ACHN (cell line): ENCODE data around the gene TMEM209.
"Not testable (repeated sequence)": the region's sequence is repeated elsewhere in the genome, so short reads cannot be mapped to it uniquely, and the experiment has no call there.

Source experiments
- DNase-seq: peaks from one replicate; pipeline ENCODE4 v3.0.0-alpha.2; 2015
- in situ Hi-C: cut with HindIII; loops from 2 replicates; pipeline ENCODE4 v1.10.0; 2017; ENCODE audit warnings: low sequenced_read_pairs, low pct_ligation_motif_present, low pct_unique_long_range_greater_than_20kb

Gene TMEM209

DNA sequence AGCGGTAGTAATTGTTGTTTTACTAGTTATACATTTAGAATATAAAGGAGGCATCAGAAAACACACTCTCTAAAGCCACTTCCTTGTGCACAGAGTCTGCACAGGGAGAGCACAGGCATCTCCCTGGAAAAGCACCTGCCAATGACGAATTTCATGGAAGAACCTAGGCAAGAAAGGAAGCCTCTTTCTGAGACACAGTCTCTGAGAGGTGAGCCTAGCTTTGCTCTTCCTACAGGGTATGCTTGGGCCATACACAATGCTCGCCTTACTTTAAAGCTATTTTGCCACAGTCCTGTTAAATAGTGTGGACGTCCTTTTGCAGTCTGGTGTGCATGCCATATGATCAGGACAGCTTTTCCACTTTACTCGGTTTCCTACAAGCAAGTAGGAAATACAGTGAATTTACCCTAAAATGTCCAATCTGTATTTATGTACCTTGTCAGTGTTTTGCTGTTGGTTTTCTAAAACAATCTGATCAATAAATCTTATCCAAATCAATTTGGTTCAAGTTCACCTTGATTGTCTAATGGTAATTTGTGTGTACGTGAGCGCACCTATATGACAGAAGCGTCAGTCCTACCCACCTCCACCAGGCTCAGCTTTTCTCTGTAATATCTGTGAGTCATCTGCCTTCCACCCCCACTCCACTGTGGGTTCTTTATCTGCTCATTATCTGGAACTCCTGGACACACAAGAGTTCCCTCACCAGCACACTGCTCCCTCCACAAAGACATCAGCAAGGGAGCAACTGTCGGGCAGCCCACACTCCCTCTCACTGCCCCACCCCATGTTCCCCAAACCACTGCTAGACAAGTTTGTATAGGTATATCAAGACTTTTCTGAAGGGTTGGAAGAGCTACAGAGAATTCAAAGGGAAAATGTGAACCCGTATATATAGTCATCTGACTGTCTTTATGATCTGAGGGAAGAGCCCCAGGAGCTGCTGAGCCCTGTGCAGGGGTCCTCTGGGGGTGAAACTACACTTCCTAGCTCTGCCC, 69.7 kb downstream of the TMEM209 start:
- in situ Hi-C loops: no loop called here

DNA sequence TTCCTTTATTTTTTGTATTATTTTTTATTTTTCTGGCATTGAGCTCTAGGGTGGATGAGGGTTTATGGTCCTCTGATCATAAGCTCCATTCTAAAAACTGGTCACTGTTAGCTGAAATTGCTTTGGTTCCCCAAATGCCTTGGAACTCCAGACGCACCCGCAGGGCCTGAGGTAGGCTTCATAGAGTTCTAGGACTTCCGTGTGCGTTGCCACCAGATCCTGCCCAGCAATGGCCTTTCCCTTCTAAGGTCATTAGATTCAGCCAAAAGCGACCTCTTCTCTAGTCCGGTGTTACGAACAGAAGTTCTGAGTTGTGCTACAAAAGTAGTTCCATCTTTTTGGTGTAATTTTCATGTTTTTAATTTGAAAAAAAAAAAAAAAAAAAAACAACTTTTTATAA, 70.5 kb downstream of the TMEM209 start:
- in situ Hi-C loops: no loop called here
- DNase-seq: no peak

More for the DNA sequence above, 69.7 kb downstream of the TMEM209 start:
- no peak for DNase-seq

DNA sequence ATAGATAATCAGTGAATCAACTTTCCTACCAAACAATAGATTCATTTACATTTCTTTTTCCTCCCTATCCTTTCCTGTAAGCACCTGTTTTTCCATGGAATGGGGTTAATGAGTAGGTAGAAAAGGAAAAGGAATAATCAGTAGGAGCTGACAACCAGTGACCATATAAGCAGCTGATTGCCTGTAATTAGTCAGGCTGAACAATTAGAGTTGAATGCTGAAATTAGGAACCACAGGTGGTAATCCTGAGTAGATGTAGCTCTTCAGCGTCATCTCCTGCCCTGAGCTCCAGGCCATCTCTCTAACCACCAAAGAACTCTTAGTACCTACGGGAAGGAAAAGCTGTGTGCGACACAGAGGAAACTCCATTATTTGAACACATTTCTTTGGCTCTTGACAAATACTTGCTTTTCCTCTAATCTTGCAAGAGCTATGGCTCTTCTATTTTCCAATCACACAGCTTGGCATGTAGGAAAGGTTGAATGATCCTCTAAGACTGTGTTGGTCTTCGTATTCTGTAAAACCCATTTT, 71.0 kb downstream of the TMEM209 start:
- in situ Hi-C loops: no loop called here
- no peak for DNase-seq

DNA sequence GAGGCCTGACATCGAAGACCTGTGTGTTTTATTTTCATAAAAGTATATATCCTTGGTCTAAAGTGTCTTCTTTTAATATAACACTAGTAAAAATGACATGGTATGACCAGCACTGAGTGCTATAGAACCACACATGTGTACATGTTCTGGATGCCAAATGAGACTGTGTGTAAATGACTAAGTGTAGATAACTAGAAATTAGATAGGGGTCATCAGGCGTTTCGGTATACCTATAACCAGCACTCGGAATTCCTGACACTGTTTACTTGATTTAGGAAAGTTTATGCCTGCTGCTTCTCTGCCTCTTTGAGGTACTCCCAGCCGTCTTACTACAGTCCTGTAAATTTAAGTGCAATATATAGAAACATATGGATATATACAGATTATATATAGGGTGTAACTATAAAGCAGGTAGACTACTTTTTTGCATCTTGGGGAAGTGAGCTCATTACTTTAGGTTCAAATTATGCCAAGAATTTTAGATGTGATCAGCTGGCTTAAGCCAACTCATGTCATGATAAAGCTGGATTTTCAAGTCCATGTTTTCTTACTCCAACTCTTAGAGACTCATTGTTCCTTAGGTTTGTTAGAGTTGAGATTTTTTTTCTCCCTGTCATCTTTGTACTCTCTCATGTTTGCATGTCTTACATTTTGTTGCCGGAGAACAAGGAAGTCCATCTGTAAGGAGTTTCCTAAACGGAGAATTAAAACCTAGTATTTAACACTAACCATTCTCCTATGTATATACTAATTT, 72.0 kb downstream of the TMEM209 start:
- in situ Hi-C loops: no loop called here
- no peak for DNase-seq

DNA sequence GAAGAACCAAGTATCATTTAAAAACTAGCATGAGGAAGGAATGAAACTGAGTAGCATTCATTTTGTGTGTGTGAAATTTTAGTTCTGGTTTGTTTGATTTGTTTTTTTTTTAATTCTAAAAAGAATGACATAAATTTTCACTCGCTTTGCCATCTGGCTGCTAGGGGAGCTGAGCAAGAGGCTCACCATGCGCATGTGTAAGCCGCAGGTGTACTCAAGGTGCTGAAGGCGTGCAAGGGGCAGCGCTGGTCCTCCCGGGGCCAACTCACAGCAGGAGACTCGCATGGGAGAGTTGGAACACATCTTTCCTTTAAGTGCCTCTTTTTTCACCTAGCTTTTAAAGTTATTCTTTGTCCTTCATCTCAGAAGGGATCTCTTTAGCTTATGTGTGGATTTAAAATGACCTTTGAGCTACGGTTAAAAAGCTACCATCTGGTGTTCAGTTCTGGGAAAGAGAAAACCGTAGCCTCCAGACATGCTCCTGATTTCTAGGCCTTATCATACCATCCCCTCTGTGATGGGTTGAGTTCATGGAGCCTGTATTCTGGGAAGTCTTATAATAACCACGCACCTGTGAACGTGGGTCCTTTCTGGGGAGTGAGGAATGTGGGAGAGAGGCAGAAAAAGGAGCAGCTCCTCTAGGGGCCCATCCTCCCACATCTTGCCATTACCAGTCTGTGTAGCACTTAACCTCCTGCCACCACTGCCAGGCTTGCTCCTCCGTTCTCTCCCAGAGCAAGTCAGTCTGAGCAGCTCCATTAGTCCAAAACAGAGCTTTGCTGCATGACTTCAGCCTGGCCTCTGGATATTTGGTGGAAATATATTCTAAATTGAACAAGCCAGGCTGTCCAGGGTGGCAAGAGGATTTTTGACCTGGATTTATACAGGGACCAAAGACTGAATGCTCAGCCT, 73.0 kb downstream of the TMEM209 start:
- in situ Hi-C loops: no loop called here
- no peak for DNase-seq

DNA sequence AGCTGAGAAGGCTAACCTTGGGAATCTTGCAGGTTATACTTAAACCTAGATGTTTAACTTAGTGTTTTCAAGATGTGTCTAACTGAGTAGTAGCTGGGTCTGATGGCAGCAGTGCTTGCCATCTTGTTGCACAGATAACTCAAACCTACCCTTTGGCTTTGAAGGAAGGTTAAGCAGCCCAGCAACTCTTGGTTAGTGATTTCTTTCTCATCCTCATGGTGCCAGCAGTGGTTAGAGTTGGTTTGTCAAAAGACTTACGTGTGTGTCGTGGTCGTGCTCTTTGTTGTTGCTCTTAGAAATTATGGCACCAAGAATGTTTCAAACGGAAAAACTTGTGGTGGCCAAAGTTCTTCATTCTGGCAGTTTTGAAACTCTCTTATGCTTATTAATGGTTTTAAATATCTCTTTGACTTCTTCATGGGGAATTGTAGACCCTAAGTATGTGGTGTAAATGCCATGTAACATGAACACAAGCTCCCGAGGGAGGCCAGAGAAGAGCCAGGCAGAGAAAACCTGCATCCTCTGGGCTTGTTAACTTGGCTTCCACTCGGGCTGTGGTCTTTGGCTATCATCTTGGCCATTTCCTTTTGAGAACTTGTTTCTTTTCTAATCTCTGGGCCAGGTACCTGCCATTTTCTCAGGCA, 73.9 kb downstream of the TMEM209 start:
- in situ Hi-C loops: no loop called here
- DNase-seq: no peak

DNA sequence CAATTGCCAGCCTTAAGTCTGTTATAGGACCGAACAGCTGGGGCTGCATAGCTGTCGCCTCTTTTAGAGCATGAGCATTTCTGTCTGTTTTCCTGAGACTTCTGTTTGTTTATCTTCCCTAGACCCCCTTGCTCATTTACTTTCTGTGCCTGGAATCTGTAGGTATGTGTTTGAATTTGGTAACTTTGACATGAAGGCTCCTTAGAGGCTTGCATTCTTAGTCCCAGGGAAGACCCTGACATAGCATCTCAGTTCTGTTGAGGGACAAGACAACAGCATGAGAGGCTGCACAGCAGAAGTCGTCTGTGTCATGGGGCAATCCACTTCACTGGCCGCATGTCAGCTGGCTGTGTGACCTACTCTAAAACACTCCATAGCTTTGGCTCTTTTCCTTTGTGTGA, 76.2 kb downstream of the TMEM209 start:
- no peak for DNase-seq
- in situ Hi-C loops: no loop called here

DNA sequence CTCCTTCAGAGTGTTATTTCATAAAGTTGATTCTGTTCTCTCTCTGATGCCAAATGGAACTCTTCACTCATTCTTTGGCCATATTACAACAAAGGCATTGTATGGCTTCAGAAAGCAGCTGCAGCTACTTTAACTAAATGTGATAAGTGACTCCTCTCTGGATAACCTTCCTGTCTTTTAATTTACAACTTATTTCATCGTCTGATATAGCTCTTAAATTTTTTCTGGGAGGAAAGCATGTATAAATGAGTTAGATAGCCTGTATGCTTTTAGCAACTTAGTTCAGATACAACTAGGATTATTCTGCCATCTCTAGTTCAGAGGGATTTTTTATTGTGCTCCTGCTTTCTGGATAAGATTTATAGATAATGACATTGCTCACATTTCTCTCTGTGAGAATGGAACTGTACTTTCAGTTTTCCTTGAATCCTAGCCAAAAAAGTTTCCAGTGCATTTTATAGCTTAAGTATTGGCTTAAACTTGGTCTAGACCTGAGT, 77.3 kb downstream of the TMEM209 start:
- in situ Hi-C loops: no loop called here
- DNase-seq: no peak

DNA sequence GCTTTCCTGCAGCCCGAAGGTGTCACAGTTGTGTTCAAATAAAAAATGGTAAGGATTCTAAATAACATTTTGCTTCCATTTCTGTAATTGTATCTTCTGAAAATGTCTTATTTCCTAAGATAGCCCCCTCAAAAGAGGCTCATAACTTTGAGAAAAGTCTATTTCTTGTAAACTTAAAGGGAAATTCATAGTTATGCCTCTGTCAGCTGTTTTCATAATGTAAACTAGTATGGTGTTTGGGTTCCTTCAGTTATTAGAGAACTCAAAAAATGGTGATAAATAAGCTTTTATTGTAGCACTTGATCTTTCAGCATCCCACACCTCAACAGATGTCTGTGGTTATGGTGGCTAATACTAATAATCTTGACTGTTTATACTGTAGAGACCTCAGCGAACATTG, 77.8 kb downstream of the TMEM209 start:
- in situ Hi-C loops: no loop called here
- no peak for DNase-seq

DNA sequence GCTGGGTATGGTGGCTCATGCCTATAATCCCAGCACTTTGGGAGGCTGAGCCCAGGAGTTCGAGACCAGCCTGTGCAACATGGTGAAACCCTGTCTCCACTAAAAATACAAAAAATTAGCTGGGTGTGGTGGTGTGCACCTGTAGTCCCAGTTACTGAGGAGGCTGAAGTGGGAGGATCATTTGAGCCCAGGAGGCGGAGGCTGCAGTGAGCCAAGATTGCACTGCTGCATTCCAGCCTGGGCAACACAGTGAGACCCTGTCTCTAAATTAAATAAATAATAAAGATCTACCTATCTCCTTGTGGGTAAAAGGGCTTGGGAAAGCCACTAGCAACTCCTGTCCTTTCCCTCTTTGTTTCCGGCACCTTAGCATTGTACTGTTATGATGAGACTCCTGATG, 78.4 kb downstream of the TMEM209 start:
- in situ Hi-C loops, DNase-seq: not testable (repeated sequence)

DNA sequence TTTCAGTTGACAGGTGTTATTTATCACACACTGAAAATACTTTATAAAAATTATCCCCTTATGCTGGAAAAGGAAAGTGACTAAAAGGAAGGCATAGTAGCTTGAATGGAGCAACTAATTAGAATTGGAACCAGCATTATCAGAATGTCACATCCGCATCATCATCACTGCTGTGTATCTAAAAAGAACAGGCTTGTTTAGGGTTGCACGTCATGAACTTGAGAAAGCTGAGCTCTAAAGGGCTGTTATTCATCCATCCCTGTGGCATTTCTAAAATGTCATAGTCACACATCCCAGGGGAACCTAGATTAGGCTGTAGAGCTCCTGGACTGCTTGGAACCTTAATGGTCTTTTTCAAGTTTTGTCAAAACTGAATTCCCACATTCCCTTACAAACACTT, 80.5 kb downstream of the TMEM209 start:
- no peak for DNase-seq
- in situ Hi-C loops: no loop called here

DNA sequence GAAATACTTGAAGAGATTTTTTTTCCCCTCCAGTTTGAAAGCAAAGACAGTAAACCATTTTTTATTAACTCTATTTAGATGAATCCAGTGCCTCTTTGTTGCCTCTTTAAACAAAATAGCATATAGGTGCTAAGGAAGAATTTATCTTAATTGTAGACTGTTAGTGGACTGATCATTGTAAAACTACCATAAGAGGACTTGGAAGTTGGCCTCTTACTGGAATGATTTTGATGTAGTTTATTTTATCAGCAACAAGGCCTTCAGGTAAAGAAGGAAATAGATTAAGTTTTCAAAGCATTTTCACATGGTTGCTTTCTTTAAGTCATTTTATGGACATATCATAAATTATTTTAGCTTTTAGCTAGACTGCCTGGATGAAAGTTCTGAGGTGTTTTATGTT, 81.7 kb downstream of the TMEM209 start:
- DNase-seq: no peak

DNA sequence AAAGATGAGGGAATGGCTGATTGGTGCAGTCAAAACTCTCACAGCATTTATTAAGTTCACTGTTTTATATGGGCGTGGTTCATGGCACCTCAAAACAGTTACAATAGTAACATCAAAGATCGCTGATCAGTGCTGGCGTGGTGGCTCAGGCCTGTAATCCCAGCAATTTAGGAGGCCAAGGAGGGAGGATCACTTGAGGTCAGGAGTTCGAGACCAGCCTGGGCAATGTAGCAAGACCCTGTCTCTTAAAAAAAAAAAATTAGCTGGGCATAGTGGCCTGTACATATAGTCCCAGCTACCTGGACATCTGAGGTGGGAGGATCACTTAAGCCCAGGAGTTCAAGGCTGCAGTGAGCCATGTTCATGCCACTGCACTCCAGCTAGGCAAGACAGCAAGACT, 86.4 kb downstream of the TMEM209 start:
- in situ Hi-C loops: no loop called here
- DNase-seq: no peak

More for the DNA sequence above, 81.7 kb downstream of the TMEM209 start:
- in situ Hi-C loops: no loop called here

DNA sequence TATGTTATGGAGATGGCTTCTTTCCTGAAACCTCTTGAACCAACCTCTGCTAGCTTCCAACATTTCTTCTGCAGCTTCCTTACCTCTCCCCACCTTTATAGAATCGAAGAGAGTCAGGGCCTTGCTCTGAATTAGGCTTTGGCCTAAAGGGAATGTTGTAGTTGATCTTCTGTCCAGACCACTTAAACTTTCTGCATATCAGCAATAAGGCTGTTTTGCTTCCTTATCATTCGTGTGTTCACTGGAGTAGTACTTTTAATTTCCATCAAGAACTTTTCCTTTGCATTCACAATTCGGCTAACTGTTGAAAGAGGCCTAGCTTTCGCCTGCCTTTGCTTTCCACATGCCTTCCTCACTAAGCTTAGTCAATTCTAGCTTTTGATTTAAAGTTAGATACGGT, 86.9 kb downstream of the TMEM209 start:
- in situ Hi-C loops: no loop called here
- DNase-seq: no peak

DNA sequence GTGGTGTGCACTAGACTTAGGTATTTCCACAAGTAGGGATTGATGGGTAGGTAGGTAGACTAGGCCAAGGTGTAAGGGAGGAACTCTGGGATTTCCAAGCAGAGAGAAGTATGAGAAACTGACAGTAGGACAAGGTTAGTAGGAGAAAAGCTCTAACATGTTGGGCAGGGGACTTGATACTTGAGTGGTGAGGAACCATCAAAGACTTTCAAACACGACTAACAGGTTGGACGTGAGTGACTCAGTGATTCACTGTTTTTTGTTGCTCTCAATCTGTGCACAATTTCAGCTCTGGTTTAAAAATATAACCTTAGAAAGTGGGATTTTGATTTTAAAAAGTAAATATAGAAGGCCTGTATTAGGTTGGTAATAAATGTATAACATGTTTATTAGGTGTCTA, 90.4 kb downstream of the TMEM209 start:
- in situ Hi-C loops: no loop called here
- DNase-seq: no peak
